Parietal lobe (tissue), 1 donor: ENCODE results near the gene OR10X1. TPM values are rescaled to one million over a fixed set of nuclear protein-coding genes. Genes with fewer than 3 reads are reported as not detected.

Experiments used
- total RNA-seq: library from RNA; depleted of rRNA; stranded (reverse); fragments of >200 nt; gene quantifications from one replicate; pipeline ENCODE4 v1.2.3, GENCODE V29; 2014

Gene OR10X1, protein sequence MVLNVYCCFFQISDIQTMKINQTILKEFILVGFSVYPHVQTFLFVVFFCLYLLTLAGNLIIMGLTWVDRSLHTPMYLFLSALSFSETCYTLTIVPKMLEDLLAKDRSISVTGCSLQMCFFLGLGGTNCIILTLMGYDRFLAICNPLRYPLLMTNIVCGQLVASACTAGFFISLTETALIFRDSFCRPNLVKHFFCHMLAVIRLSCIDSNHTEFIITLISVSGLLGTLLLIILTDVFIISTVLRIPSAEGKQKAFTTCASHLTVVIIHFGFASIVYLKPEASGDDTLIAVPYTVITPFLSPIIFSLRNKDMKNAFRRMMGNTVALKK
- total RNA-seq = not detected

DNA sequence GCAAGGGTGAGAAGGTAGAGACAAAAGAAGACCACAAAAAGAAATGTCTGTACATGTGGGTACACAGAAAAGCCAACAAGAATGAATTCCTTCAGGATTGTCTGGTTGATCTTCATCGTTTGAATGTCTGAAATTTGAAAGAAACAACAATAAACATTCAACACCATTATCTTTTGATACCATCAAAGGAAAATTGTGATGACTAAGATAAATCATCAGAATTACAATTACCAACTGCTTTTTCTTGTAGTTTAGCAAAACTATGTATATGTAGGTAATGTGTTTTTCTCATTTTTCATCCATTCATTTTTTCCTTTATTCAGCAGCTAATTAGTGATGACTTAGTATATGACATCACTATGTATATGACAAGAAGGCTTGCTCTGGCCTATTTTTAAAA lies at the start of gene OR10X1:
OR10X1 (minus strand) TSS at position 167 of the 400 bp plus-strand sequence; CDS start at position 167, 0 bp downstream.

DNA sequence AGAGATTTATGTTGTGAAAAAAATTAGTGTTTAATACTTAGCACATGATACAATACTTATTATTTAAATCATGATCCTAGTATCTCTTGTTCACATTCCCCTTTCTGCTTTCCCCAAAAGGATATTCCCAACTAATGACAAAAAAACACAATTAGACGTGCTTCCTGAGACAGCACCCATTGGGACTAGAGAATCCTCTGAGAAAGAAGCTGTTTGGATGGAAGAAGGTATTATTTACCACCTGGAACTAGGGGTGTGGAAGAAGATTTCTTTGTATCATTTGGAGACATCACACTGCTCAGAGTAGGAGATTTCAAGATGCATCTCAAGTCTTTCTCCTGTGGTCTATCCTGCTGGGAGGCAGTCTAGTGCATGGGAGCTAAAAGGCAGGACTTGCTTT lies 25.3 kb upstream of the OR10X1 start, which contains the start of gene OR10Z1:
OR10Z1 (plus strand) TSS at position 301 of the 400 bp plus-strand sequence. CDS start 1,171 bp downstream, outside the sequence.

DNA sequence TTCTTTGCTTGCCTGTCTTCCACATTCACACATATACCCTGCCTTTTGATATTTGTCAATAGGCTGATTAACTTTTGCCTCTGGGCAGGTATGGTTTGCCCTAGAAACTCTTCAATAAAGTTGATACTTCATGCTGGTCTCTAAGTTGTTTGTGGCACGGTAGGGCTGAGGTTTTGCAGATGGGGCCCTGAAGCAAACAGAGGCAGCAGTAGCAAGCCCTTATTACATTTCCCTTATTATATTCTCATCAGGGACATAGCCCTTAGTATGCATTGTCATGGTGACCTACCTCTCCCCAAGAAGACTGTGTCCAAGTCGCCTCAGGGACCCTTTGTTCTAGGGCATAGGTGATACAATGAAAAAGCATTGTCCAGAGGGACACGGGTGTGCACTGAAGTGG lies 9.2 kb downstream of the OR10X1 start, which contains the start of gene OR6P1:
OR6P1 (minus strand) TSS at position 101 of the 400 bp plus-strand sequence. CDS start 6,976 bp downstream, outside the sequence.

DNA sequence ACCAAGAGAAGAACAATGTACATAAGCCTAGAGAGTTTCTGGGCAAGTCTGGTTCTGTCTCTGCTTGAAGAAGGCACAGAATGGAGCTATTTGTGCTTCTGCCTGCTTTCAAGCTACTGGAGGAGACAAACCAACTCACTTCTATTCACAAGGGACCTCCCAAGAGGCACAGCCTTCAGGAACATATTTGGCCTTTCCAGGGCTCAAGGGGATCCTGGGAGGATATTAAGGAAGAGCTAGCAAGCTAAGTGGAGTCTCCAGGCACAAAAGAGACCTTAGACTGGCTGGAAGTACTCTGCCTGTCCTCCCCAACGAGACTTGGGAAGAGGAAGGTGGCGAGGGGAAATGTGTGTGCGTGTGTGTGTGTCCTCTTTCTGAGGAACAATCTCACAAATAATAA lies 25.3 kb downstream of the OR10X1 start, which contains the start of gene OR6Y1:
OR6Y1 (minus strand) TSS at position 54 of the 400 bp plus-strand sequence. CDS start 6,300 bp downstream, outside the sequence.

Other genes with a start within 250 kb of the OR10X1 start
- gene CD1B, start 248.4 kb downstream of the OR10X1 start, total RNA-seq = not detected
- gene CD1E, start 226.0 kb downstream of the OR10X1 start, total RNA-seq = not detected
- not detected for gene OR10T2, start 180.4 kb downstream of the OR10X1 start, total RNA-seq
- gene OR10K2, start 153.7 kb downstream of the OR10X1 start, total RNA-seq = not detected
- gene OR10K1, start 118.1 kb downstream of the OR10X1 start, total RNA-seq = not detected
- gene OR10R2, start 107.7 kb downstream of the OR10X1 start, total RNA-seq = not detected
- gene OR6Y1, start 25.5 kb downstream of the OR10X1 start, total RNA-seq = not detected
- gene OR6P1, start 9.3 kb downstream of the OR10X1 start, total RNA-seq = not detected
- gene OR10Z1, start 25.4 kb upstream of the OR10X1 start, total RNA-seq = not detected
- 1.3 TPM for gene SPTA1, start 106.8 kb upstream of the OR10X1 start, total RNA-seq
- not detected for gene OR6K2, start 120.8 kb upstream of the OR10X1 start, total RNA-seq
- gene OR6K3, start 140.8 kb upstream of the OR10X1 start, total RNA-seq = not detected
- not detected for gene OR6K6, start 174.8 kb upstream of the OR10X1 start, total RNA-seq
- not detected for gene OR6N1, start 192.3 kb upstream of the OR10X1 start, total RNA-seq
- gene OR6N2, start 201.3 kb upstream of the OR10X1 start, total RNA-seq = not detected